Heart right ventricle (tissue), 16 donors: ENCODE data around the gene IAH1. TPM values are rescaled to one million over a fixed set of nuclear protein-coding genes. Genes with fewer than 3 reads are reported as not detected.
A peak's percentile ranks its signal among the peaks of the same experiment; 100 is the strongest.
"Not testable (repeated sequence)": the region's sequence is repeated elsewhere in the genome, so short reads cannot be mapped to it uniquely, and the experiment has no call there.

Experiments used
- ATAC-seq, 8 donors: fragments of 200-7000 bp; cut with Tn5 transposase; one replicate each; pipeline ENCODE4 v1.9.1; 2020; ENCODE audit warnings: mild to moderate bottlenecking in 8 of 8, moderate library complexity in 8 of 8, moderate number of reproducible peaks in 1 of 8
- DNase-seq, 2 donors: peaks; one replicate each; pipeline ENCODE4 v3.0.0-alpha.2; 2020
- H3K27ac ChIP-seq, 10 donors: fragments of 200-600 bp; sonication (generic) in 2 of 10; one replicate each; pipeline versions ENCODE4 v1.5.0 to v1.8.0; 2020 to 2022; ENCODE audit warnings: mild to moderate bottlenecking in 3 of 10
- H3K27me3 ChIP-seq, 7 donors: fragments of 200-600 bp; one replicate each; pipeline ENCODE4 v1.8.0; 2021 to 2022; ENCODE audit warnings: mild to moderate bottlenecking in 2 of 7
- H3K36me3 ChIP-seq, 9 donors: fragments of 200-600 bp; sonication (generic) in 1 of 9; one replicate each; pipeline versions ENCODE4 v1.5.0 to v1.8.0; 2020 to 2022; ENCODE audit warnings: mild to moderate bottlenecking in 2 of 9
- H3K4me1 ChIP-seq, 9 donors: fragments of 200-600 bp; sonication (generic) in 1 of 9; one replicate each; pipeline versions ENCODE4 v1.5.0 to v1.8.0; 2020 to 2022; ENCODE audit warnings: mild to moderate bottlenecking in 4 of 9
- H3K4me3 ChIP-seq, 10 donors: fragments of 200-600 bp; sonication (generic) in 2 of 10; one replicate each; pipeline versions ENCODE4 v1.5.0 to v1.8.0; 2020 to 2022; ENCODE audit warnings: mild to moderate bottlenecking in 7 of 10, moderate library complexity in 2 of 10
- H3K9me3 ChIP-seq, 11 donors: fragments of 200-600 bp in 10 of 11; sonication (generic) in 2 of 11; one replicate each; pipeline versions ENCODE4 v1.5.0 to v1.8.0; 2013 to 2022; ENCODE audit warnings: mild to moderate bottlenecking in 2 of 11, control low read depth in 1 of 11, moderate library complexity in 1 of 11
- WGBS, 2 donors: extraction: QIAGEN DNeasy Blood & Tissue Kit; methylation state at CpG; one replicate each; pipeline ENCODE4 v1.1.7; 2013; ENCODE audit warnings: inconsistent platforms in 1 of 2; 5-methylcytosine and 5-hydroxymethylcytosine counted together
- intact Hi-C, 10 donors: fragments of 100-400 bp; cut with DNase I; formaldehyde crosslinking; loops; one replicate each; pipeline versions ENCODE4 v1.11.1 to v1.14.2; 2022
- polyA plus RNA-seq, 2 donors: library from polyadenylated mRNA; stranded (reverse); fragments of 200-250 nt; gene quantifications; one replicate each; pipeline ENCODE4 v1.2.3, GENCODE V29; 2013
- total RNA-seq, 10 donors: library from RNA; stranded (reverse); fragmentation: NEBNext Ultra II Directional in 3 of 10; extraction: Animal tissue kit (Norgen Biotek cat#: 25700) in 3 of 10; gene quantifications; one replicate each; pipeline versions ENCODE4 v1.2.1 to v1.2.4, GENCODE V29; 2021 to 2023
- TF ChIP-seq, protein P1 (sequence below), 9 donors: fragments of 200-600 bp; sonication (generic) in 2 of 9; IDR thresholded peaks; one replicate each; pipeline versions ENCODE4 v1.5.0 to v1.8.0; 2021 to 2022; ENCODE audit warnings: antibody characterized with exemption in 9 of 9, mild to moderate bottlenecking in 5 of 9, moderate library complexity in 1 of 9
- donor health status: Arrhythmogenic right ventricular cardiomyopathy.
- donor health status: ischemic (EF 13 %, LVEDD 7.1; RV severe dilation, severe dysfunction).
- donor health status: healthy with polysubstance abuse.
- donor health status: DM: no; HTN: yes; CAD: no.
- donor health status: DM: no; HTN: no; CAD: no.
- donor health status: ischemic (EF 25% LVEDD 6.9; RV normal size, moderate dysfunction).
- donor health status: ischemic (EF 25% LVEDD 5.7; RV mildly dilated, moderate dysfunction).
- donor health status: healthy.
- donor health status: DM: yes; HTN: yes; CAD: no.
- donor health status: Ischemic cardiomyopathy.
- donor health status: ischemic (EF 35%, LVEDD 5.7; RV mildly dilated, moderate dysfunction).
- donor health status: nonischemic (EF 11% LVEDD 7.7; RV severe dilation, severe dysfunction).
- donor health status: DM: yes; HTN: yes; CAD: no.
- donor health status: PGD.
- donor health status: ischemic (EF 29% LVEDD 5.4; RV normal size, mild dysfunction).
- donor health status: nonischemic (EF 23%, LVEDD 6.1; RV moderate dilation, normal function).

IAH1 gene
- total and polyA plus RNA-seq, 12 donors, result 77.1 to 103 (median 87.7) TPM

DNA sequence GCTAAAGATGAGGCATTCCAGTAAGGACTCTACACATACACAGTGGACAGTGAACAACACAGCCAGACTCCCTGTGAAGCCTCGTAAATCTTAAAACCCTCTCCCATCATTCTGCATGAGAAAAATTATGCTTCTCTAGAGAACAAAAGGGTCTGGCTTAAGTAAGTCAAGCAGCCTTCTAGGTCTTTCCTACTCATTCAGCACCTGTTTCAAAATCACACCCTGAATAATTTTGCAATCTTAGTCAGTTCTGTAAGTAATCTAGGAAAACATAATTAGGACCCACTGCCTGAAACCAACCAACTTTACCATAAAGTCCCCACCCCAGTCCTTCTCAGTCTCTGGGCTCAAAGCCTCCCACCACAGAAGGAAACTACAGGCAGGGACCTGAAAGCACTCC lies 19.7 kb downstream of the IAH1 start:
- Histone ChIP-seq H3K36me3 (peaks cover 0 to 100% (median 54%) of the 10 kb centered on the region in 9 donors), H3K27me3 (no peaks in the 10 kb centered on the region), H3K4me1 (peaks cover 0 to 12% (median 5%) of the 10 kb centered on the region in 9 donors), H3K4me3 (no peak overlapping the region), H3K27ac (no peak overlapping the region), H3K9me3 (no peaks in the 10 kb centered on the region)
- TF ChIP-seq, protein P1, sequence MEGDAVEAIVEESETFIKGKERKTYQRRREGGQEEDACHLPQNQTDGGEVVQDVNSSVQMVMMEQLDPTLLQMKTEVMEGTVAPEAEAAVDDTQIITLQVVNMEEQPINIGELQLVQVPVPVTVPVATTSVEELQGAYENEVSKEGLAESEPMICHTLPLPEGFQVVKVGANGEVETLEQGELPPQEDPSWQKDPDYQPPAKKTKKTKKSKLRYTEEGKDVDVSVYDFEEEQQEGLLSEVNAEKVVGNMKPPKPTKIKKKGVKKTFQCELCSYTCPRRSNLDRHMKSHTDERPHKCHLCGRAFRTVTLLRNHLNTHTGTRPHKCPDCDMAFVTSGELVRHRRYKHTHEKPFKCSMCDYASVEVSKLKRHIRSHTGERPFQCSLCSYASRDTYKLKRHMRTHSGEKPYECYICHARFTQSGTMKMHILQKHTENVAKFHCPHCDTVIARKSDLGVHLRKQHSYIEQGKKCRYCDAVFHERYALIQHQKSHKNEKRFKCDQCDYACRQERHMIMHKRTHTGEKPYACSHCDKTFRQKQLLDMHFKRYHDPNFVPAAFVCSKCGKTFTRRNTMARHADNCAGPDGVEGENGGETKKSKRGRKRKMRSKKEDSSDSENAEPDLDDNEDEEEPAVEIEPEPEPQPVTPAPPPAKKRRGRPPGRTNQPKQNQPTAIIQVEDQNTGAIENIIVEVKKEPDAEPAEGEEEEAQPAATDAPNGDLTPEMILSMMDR (IDR thresholded peaks at IDR 0.05), result no peak
- DNase-seq (no peak), ATAC-seq (no peak)
- intact Hi-C loops, result no loop called here
- 93 to 100% methylated on average over 1 of the region's 1 CpG for WGBS, 2 donors

DNA sequence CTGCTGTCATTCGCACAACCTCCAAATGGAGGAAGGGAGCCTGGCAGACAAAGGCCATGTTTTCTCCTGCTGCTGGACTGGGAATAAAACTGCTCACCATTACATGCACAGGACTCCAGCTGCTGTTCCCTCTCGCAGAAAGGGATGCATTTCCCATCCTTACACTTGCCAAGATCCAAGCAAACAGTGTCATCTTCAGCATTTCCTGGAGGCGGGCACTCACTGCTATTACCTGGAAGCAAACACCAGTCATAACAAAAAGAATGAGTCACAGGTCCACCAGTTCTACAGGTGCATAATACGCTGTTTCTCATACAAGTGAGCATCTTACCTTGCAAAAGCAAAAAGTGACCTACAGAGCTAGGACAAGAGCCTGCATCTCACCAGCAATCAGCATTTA lies 22.7 kb downstream of the IAH1 start:
- TF ChIP-seq, protein P1 (IDR thresholded peaks at IDR 0.05), result no peak
- intact Hi-C loops, result no loop called here
- Histone ChIP-seq H3K27ac (no peak overlapping the region), H3K36me3 (peaks cover 0 to 100% (median 40%) of the 10 kb centered on the region in 9 donors), H3K4me3 (no peak overlapping the region), H3K27me3 (no peaks in the 10 kb centered on the region), H3K4me1 (peaks cover 0 to 12% (median 5%) of the 10 kb centered on the region in 9 donors), H3K9me3 (no peaks in the 10 kb centered on the region)
- no peak for DNase-seq
- 91 to 93% methylated on average over 4 of the region's 4 CpGs for WGBS, 2 donors
- ATAC-seq, result no peak

DNA sequence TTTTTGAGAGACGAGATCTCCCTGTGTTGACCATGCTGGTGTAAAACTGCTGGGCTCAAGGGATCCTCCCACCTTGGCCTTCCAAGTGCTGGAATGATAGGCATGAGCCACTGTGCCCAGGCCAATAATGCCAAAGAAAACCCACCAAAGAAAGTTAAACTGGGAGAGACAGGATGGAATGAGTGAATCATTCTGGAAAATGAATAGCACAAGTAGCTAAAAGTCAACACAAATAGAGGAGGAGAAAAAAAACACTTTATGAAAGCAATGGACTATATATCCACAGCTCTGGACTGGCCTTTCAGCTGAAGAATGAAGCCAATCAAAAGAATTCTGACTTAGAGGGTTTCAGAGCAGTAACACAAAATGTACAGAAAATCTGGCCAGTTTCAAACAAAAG lies 23.9 kb downstream of the IAH1 start:
- no peak overlapping the region for H3K4me3 ChIP-seq
- peaks cover 0 to 12% (median 5%) of the 10 kb centered on the region in 9 donors for H3K4me1 ChIP-seq
- H3K9me3 ChIP-seq, result no peaks in the 10 kb centered on the region
- no peaks in the 10 kb centered on the region for H3K27me3 ChIP-seq
- DNase-seq, result no peak
- H3K27ac ChIP-seq, result no peak overlapping the region
- TF ChIP-seq, protein P1 (IDR thresholded peaks at IDR 0.05), result no peak
- intact Hi-C loops, result no loop called here
- peaks cover 0 to 100% (median 41%) of the 10 kb centered on the region in 9 donors for H3K36me3 ChIP-seq
- ATAC-seq, result no peak
- WGBS, 2 donors, result 50 to 83% methylated on average over 1 of the region's 1 CpG

DNA sequence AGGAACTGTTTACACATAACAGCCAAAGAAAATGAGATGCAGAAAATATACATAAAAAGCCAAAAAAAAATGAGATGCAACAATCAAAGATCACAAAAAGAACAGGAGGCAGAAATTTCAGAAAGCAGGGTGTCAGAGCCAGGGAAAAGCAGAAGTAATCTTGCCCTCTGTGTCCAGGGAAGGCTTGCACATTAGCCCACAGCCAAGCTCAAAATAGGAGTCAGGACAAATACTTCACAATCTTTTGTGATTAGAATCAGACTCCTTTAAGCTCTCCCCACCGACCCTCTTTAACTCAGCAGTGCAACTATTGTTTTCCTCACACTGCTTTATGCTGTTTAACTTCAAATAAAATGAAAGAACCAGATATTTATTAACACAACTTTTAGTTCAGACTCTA lies 34.6 kb downstream of the IAH1 start:
- H3K27ac ChIP-seq, result peak overlapping the region in 3 of 10 donors; percentile 16 to 63 (median 52)
- WGBS, 2 donors, result 7 to 13% methylated on average over 1 of the region's 1 CpG

DNA sequence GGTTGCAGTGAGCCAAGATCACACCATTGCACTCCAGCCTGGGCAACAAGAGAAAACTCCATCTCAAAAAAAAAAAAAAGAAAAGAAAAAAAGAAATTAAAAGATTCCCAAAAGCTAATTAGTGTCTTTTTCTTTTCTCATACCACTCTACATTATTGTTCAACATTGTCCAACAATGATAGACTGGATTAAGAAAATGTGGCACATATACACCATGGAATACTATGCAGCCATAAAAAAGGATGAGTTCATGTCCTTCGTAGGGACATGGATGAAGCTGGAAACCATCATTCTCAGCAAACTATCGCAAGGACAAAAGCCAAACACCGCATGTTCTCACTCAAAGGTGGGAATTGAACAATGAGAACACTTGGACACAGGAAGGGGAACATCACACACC lies 39.6 kb downstream of the IAH1 start:
- H3K9me3 ChIP-seq, ATAC-seq, H3K4me1 ChIP-seq, DNase-seq, H3K27me3 ChIP-seq, H3K4me3 ChIP-seq, intact Hi-C loops, H3K27ac ChIP-seq: not testable (repeated sequence)
- H3K36me3 ChIP-seq, result peaks cover 0 to 93% (median 35%) of the 10 kb centered on the region in 9 donors
- WGBS, 2 donors, result 97 to 100% methylated on average over 3 of the region's 3 CpGs

More for the DNA sequence above, 34.6 kb downstream of the IAH1 start:
- no peak overlapping the region for H3K4me3 ChIP-seq
- DNase-seq (no peak), ATAC-seq (peak in 2 of 8 donors; percentile 45 to 64)
- TF ChIP-seq, protein P1 (IDR thresholded peaks at IDR 0.05), result no peak
- no peaks in the 10 kb centered on the region for H3K9me3 ChIP-seq
- H3K36me3 ChIP-seq, result peaks cover 0 to 98% (median 17%) of the 10 kb centered on the region in 9 donors
- peaks cover 0 to 19% (median 8%) of the 10 kb centered on the region in 9 donors for H3K4me1 ChIP-seq
- intact Hi-C loops, result no loop called here
- H3K27me3 ChIP-seq, result no peaks in the 10 kb centered on the region
